Activated CD4-positive, alpha-beta T cell treated with anti-CD3 and anti-CD28 coated beads, Interleukin-2, amount 10 ng/mL, durations not matched to agents 24 days and 14 days (primary cell): ENCODE data around the gene GLDC. TPM values are rescaled to one million over a fixed set of nuclear protein-coding genes. Genes with fewer than 3 reads are reported as not detected.

Source experiments
- DNase-seq: peaks from one replicate; pipeline ENCODE4 v3.0.0; 2022
- H3K27ac Mint-ChIP-seq: one replicate; pipeline ENCODE4 v1.8.0; 2022; ENCODE audit warnings: mild to moderate bottlenecking, mixed read lengths
- H3K27me3 Mint-ChIP-seq: one replicate; pipeline ENCODE4 v1.8.0; 2022; ENCODE audit warnings: mixed read lengths
- H3K36me3 Mint-ChIP-seq: one replicate; pipeline ENCODE4 v1.8.0; 2022; ENCODE audit warnings: low read depth, mild to moderate bottlenecking, mixed read lengths
- H3K4me1 Mint-ChIP-seq: one replicate; pipeline ENCODE4 v1.8.0; 2021; ENCODE audit warnings: mixed read lengths
- H3K4me3 Mint-ChIP-seq: one replicate; pipeline ENCODE4 v1.8.0; 2022; ENCODE audit warnings: mild to moderate bottlenecking, moderate library complexity, mixed read lengths
- H3K9me3 Mint-ChIP-seq: one replicate; pipeline ENCODE4 v1.8.0; 2021; ENCODE audit warnings: mixed read lengths
- intact Hi-C: fragments of 100-400 bp; cut with micrococcal nuclease; formaldehyde crosslinking; loops from one replicate; pipeline ENCODE4 v1.15.1; 2023
- total RNA-seq: library from RNA; stranded (reverse); gene quantifications from 2 replicates; pipeline ENCODE4 v1.2.3, GENCODE V29; 2022

The GLDC gene
- total RNA-seq, 1 donor from 2014 or later: 1.1 TPM

GRCh38 chr9:6590772-6591384 lies 54.7 kb downstream of the GLDC start:
- intact Hi-C loops: no loop called here
- H3K27ac Mint-ChIP-seq: no peak overlapping the region
- no peaks in the 10 kb centered on the region for H3K4me1 Mint-ChIP-seq
- no peaks in the 10 kb centered on the region for H3K9me3 Mint-ChIP-seq
- H3K36me3 Mint-ChIP-seq: no peaks in the 10 kb centered on the region
- no peak overlapping the region for H3K4me3 Mint-ChIP-seq
- H3K27me3 Mint-ChIP-seq: peaks cover 7% of the 10 kb centered on the region
- DNase-seq: no peak

- Mint-ChIP-seq H3K27ac (no peak overlapping the region), H3K4me1 (no peaks in the 10 kb centered on the region), H3K9me3 (no peaks in the 10 kb centered on the region), H3K27me3 (peaks cover 7% of the 10 kb centered on the region), H3K36me3 (no peaks in the 10 kb centered on the region), H3K4me3 (no peak overlapping the region)
- intact Hi-C loops: no loop called here
- DNase-seq: no peak
These were observed 55.2 kb downstream of the GLDC start for GRCh38 chr9:6590334-6590733.

GRCh38 chr9:6584881-6585597 lies 60.5 kb downstream of the GLDC start:
- Mint-ChIP-seq H3K27ac (no peak overlapping the region), H3K36me3 (no peaks in the 10 kb centered on the region), H3K27me3 (peaks cover 2% of the 10 kb centered on the region), H3K9me3 (no peaks in the 10 kb centered on the region), H3K4me3 (no peak overlapping the region), H3K4me1 (no peaks in the 10 kb centered on the region)
- no peak for DNase-seq
- intact Hi-C loops: loop anchor here (1.0 kb wide), 1 partner anchor 82 kb away; no protein-coding TSS in a partner anchor

GRCh38 chr9:6581253-6581652 lies 64.3 kb downstream of the GLDC start:
- intact Hi-C loops: no loop called here
- Mint-ChIP-seq H3K27me3 (peaks cover 15% of the 10 kb centered on the region), H3K9me3 (no peaks in the 10 kb centered on the region), H3K27ac (no peak overlapping the region), H3K36me3 (no peaks in the 10 kb centered on the region), H3K4me3 (no peak overlapping the region), H3K4me1 (no peaks in the 10 kb centered on the region)
- no peak for DNase-seq

- Mint-ChIP-seq H3K27ac (no peak overlapping the region), H3K36me3 (no peaks in the 10 kb centered on the region), H3K4me1 (no peaks in the 10 kb centered on the region), H3K9me3 (no peaks in the 10 kb centered on the region), H3K27me3 (peaks cover 17% of the 10 kb centered on the region), H3K4me3 (no peak overlapping the region)
- DNase-seq: no peak
- intact Hi-C loops: no loop called here
These were observed 65.9 kb downstream of the GLDC start for GRCh38 chr9:6579613-6580012.

- H3K27me3 Mint-ChIP-seq: peaks cover 28% of the 10 kb centered on the region
These were observed 68.5 kb downstream of the GLDC start for GRCh38 chr9:6576987-6577386.

GRCh38 chr9:6575324-6576034 lies 70.0 kb downstream of the GLDC start:
- Mint-ChIP-seq H3K36me3 (no peaks in the 10 kb centered on the region), H3K4me3 (no peak overlapping the region), H3K4me1 (no peaks in the 10 kb centered on the region), H3K27me3 (peaks cover 35% of the 10 kb centered on the region), H3K27ac (no peak overlapping the region), H3K9me3 (no peaks in the 10 kb centered on the region)
- no peak for DNase-seq
- intact Hi-C loops: no loop called here

More at GRCh38 chr9:6576987-6577386, 68.5 kb downstream of the GLDC start:
- H3K27ac Mint-ChIP-seq: no peak overlapping the region
- intact Hi-C loops: no loop called here
- no peak overlapping the region for H3K4me3 Mint-ChIP-seq
- no peaks in the 10 kb centered on the region for H3K4me1 Mint-ChIP-seq
- H3K9me3 Mint-ChIP-seq: no peaks in the 10 kb centered on the region
- no peaks in the 10 kb centered on the region for H3K36me3 Mint-ChIP-seq
- DNase-seq: no peak

GRCh38 chr9:6567140-6567591 lies 78.4 kb downstream of the GLDC start:
- peak; percentile 74 for DNase-seq
- peaks cover 10% of the 10 kb centered on the region for H3K27me3 Mint-ChIP-seq
- peak overlapping the region; percentile 83 for H3K27ac Mint-ChIP-seq
- intact Hi-C loops: loop anchor here (1.0 to 10.0 kb wide), 2 partner anchors 213 to 682 kb away; no protein-coding TSS in a partner anchor
- H3K4me3 Mint-ChIP-seq: peak overlapping the region; percentile 73
- no peaks in the 10 kb centered on the region for H3K36me3 Mint-ChIP-seq
- peaks cover 15% of the 10 kb centered on the region for H3K4me1 Mint-ChIP-seq
- H3K9me3 Mint-ChIP-seq: no peaks in the 10 kb centered on the region

- peaks cover 15% of the 10 kb centered on the region for H3K4me1 Mint-ChIP-seq
- H3K4me3 Mint-ChIP-seq: peak overlapping the region; percentile 73
- intact Hi-C loops: loop anchor here (1.0 to 10.0 kb wide), 4 partner anchors 115 to 682 kb away; no protein-coding TSS in a partner anchor
- H3K36me3 Mint-ChIP-seq: no peaks in the 10 kb centered on the region
- peak overlapping the region; percentile 83 for H3K27ac Mint-ChIP-seq
- H3K27me3 Mint-ChIP-seq: peaks cover 6% of the 10 kb centered on the region
- DNase-seq: peak; percentile 81
- H3K9me3 Mint-ChIP-seq: no peaks in the 10 kb centered on the region
These were observed 79.0 kb downstream of the GLDC start for GRCh38 chr9:6566409-6567139.

GRCh38 chr9:6565312-6565711 lies 80.2 kb downstream of the GLDC start:
- H3K36me3 Mint-ChIP-seq: no peaks in the 10 kb centered on the region
- DNase-seq: no peak
- no peak overlapping the region for H3K4me3 Mint-ChIP-seq
- intact Hi-C loops: loop anchor here (10.0 kb wide), 1 partner anchor 681 kb away; no protein-coding TSS in a partner anchor
- no peak overlapping the region for H3K27ac Mint-ChIP-seq
- H3K4me1 Mint-ChIP-seq: peaks cover 15% of the 10 kb centered on the region
- H3K27me3 Mint-ChIP-seq: no peaks in the 10 kb centered on the region
- H3K9me3 Mint-ChIP-seq: no peaks in the 10 kb centered on the region

- no peak for DNase-seq
- H3K27me3 Mint-ChIP-seq: no peaks in the 10 kb centered on the region
- no peak overlapping the region for H3K4me3 Mint-ChIP-seq
- intact Hi-C loops: loop anchor here (10.0 kb wide), 1 partner anchor 680 kb away; no protein-coding TSS in a partner anchor
- no peak overlapping the region for H3K27ac Mint-ChIP-seq
- no peaks in the 10 kb centered on the region for H3K9me3 Mint-ChIP-seq
- peaks cover 15% of the 10 kb centered on the region for H3K4me1 Mint-ChIP-seq
- H3K36me3 Mint-ChIP-seq: no peaks in the 10 kb centered on the region
These were observed 80.7 kb downstream of the GLDC start for GRCh38 chr9:6564868-6565267.

- H3K4me3 Mint-ChIP-seq: no peak overlapping the region
- no peaks in the 10 kb centered on the region for H3K36me3 Mint-ChIP-seq
- DNase-seq: no peak
- intact Hi-C loops: loop anchor here (10.0 kb wide), 1 partner anchor 680 kb away; no protein-coding TSS in a partner anchor
- no peaks in the 10 kb centered on the region for H3K9me3 Mint-ChIP-seq
- H3K27ac Mint-ChIP-seq: no peak overlapping the region
- H3K4me1 Mint-ChIP-seq: peaks cover 15% of the 10 kb centered on the region
- H3K27me3 Mint-ChIP-seq: no peaks in the 10 kb centered on the region
These were observed 81.2 kb downstream of the GLDC start for GRCh38 chr9:6564360-6564759.

- Mint-ChIP-seq H3K36me3 (no peaks in the 10 kb centered on the region), H3K27ac (no peak overlapping the region), H3K4me1 (peaks cover 13% of the 10 kb centered on the region), H3K9me3 (no peaks in the 10 kb centered on the region), H3K4me3 (no peak overlapping the region), H3K27me3 (no peaks in the 10 kb centered on the region)
- intact Hi-C loops: loop anchor here (10.0 kb wide), 1 partner anchor 678 kb away; no protein-coding TSS in a partner anchor
- DNase-seq: no peak
These were observed 82.6 kb downstream of the GLDC start for GRCh38 chr9:6562871-6563430.
